ENCODE data around the gene CNTN1.

CNTN1 gene

DNA sequence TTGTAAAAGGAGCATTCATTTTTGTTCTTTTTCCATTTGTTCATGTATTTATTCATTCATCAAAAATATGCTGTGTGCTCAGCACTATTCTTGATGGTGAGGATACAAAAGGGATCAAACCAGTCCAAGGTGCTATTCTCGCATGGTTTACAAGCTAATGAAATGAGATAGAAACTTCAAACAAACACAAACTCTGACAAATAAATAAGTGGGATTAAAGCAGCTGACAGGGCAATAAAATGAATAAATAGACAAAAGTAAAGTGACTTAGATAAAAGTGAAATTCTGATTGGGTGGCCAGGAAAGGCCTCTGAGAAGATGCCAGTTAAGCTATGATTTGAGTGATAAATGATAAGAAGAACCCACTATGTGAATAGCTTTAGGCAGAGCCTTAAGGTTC lies 333.9 kb downstream of the CNTN1 start:
- no peak for ATAC-seq
- no peak overlapping the region for H3K27ac Mint-ChIP-seq
- no peaks in the 10 kb centered on the region for H3K36me3 Mint-ChIP-seq
- H3K4me1 Mint-ChIP-seq: no peaks in the 10 kb centered on the region
- no peaks in the 10 kb centered on the region for H3K27me3 Mint-ChIP-seq
- no peak overlapping the region for H3K4me3 Mint-ChIP-seq
- no peaks in the 10 kb centered on the region for H3K9me3 Mint-ChIP-seq

DNA sequence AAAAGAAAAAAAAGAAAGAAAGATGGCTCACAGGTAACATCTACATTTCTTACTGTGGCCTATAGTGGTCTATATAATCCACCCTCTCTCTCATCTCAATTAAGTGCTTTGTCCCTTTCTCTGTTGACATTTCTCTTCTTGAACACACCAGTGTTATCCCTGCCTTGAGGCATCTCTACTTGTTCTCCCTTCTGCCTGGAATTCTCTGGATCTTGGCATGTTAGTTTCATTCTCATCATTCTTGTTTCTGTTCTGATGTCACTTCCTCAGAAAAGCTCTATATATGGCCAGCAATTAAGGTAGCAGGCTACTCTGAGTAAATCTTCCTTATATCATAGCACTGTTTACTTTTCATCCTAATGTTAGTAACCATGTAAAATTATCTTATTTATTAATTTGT lies 340.1 kb downstream of the CNTN1 start:
- no peaks in the 10 kb centered on the region for H3K9me3 Mint-ChIP-seq

DNA sequence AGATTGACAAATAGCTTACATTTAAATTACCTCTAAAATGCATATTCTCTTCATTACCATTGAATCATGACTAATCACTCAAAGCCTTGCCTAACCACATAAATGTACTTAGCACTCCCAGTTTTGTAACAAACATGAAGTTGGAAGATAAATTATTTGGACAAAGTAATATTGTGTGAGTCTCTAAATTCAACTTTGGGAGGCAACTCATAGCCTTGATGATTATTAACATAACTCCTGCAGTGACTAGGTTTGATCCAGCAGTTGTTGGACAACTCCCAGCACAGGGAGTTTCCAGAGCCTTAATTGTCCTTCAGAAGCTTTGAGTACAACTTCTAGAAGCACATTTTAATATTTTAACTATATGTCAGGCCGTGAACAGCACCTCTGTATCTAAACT lies 342.4 kb downstream of the CNTN1 start:
- H3K27ac Mint-ChIP-seq: no peak overlapping the region
- ATAC-seq: no peak
- H3K36me3 Mint-ChIP-seq: no peaks in the 10 kb centered on the region
- H3K4me3 Mint-ChIP-seq: no peak overlapping the region
- no peaks in the 10 kb centered on the region for H3K4me1 Mint-ChIP-seq
- H3K9me3 Mint-ChIP-seq: no peaks in the 10 kb centered on the region
- no peaks in the 10 kb centered on the region for H3K27me3 Mint-ChIP-seq

More for the DNA sequence above, 340.1 kb downstream of the CNTN1 start:
- H3K36me3 Mint-ChIP-seq: no peaks in the 10 kb centered on the region
- H3K27me3 Mint-ChIP-seq: no peaks in the 10 kb centered on the region
- ATAC-seq: no peak
- no peaks in the 10 kb centered on the region for H3K4me1 Mint-ChIP-seq
- H3K4me3 Mint-ChIP-seq: no peak overlapping the region
- H3K27ac Mint-ChIP-seq: no peak overlapping the region

DNA sequence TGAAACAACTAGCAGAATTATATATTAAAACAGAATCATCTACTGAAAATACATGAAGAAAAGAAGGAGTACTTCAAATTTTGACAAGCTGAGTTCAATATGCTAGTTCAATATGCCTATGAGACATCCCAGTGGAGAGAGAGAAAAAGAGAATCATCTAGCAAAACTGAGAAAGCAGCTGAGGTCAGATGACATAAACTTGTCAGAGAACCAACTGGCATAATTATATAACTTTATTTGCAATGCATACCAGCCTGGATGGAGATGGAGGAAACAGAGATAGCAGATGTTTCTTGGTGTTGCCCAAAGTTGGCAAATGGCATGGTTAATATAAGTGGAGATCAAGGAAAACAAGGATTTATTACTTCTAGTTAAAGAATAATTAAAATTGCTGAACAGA lies 347.2 kb downstream of the CNTN1 start:
- no peak overlapping the region for H3K27ac Mint-ChIP-seq
- no peak overlapping the region for H3K4me3 Mint-ChIP-seq
- no peaks in the 10 kb centered on the region for H3K27me3 Mint-ChIP-seq
- no peaks in the 10 kb centered on the region for H3K4me1 Mint-ChIP-seq
- no peak for ATAC-seq
- no peaks in the 10 kb centered on the region for H3K9me3 Mint-ChIP-seq
- H3K36me3 Mint-ChIP-seq: no peaks in the 10 kb centered on the region

DNA sequence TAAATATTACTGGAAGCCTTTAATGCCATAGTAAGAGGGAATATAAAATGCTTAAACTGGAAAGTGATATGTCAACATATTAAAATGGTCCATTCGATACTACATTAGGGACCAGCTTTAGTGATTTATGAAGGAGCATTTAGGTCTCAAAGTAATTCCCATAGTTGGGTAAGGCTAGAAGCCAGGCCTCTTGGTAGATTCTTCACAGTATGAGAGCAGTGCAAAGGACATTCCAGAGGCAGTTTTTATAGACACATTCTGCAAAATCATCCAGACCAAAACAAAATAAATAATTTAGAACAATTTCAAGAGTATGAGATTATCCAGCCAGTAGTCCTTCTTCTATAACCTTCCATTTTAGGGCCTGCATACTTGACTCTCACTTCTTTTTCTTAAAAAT lies 353.3 kb downstream of the CNTN1 start:
- ATAC-seq: no peak
- Mint-ChIP-seq H3K27ac (no peak overlapping the region), H3K9me3 (no peaks in the 10 kb centered on the region), H3K36me3 (no peaks in the 10 kb centered on the region), H3K4me3 (no peak overlapping the region), H3K4me1 (no peaks in the 10 kb centered on the region), H3K27me3 (no peaks in the 10 kb centered on the region)

DNA sequence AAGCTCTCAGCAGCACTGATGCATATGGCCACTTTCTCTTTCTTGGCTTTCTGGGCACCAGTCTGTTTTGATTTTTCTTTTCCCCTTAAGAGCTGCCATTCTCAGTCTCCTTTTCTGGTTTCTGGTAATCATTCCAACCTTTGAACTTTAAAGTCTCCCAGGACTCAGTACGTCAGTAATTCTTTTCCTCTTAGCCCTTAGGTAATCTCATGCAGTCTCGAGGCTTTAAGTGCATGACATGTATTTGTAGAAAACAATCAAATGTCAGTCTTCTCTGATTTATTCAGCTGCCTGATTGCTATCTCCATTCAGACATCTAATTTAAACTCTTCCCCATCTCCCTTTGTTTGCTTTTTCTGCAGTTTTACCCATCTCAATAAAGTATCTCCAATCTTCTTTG lies 356.8 kb downstream of the CNTN1 start:
- ATAC-seq: no peak
- Mint-ChIP-seq H3K4me1 (no peaks in the 10 kb centered on the region), H3K27ac (no peak overlapping the region)

DNA sequence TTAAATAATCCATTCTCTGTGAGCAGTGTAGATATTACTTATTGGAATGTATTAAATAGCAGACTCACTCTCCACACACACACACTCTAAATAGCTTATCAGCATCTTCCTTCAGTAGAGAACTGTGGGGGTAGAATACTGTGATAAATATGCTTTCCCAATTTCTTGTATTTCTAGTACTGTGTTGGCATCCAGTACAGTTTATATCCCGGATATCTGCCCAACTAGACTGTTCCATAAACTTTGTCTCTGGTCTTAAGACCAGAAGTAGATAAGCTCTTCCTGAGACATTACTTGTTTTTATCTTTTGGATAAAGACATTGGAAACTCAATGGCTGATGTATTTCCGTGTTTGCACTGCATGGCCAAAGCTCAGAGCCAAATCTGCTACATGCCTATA lies 359.7 kb downstream of the CNTN1 start:
- H3K27me3 Mint-ChIP-seq: no peaks in the 10 kb centered on the region
- ATAC-seq: no peak
- H3K27ac Mint-ChIP-seq: no peak overlapping the region
- H3K4me1 Mint-ChIP-seq: no peaks in the 10 kb centered on the region
- H3K9me3 Mint-ChIP-seq: no peaks in the 10 kb centered on the region
- no peak overlapping the region for H3K4me3 Mint-ChIP-seq
- no peaks in the 10 kb centered on the region for H3K36me3 Mint-ChIP-seq

More for the DNA sequence above, 356.8 kb downstream of the CNTN1 start:
- no peak overlapping the region for H3K4me3 Mint-ChIP-seq
- no peaks in the 10 kb centered on the region for H3K9me3 Mint-ChIP-seq
- no peaks in the 10 kb centered on the region for H3K27me3 Mint-ChIP-seq
- no peaks in the 10 kb centered on the region for H3K36me3 Mint-ChIP-seq

DNA sequence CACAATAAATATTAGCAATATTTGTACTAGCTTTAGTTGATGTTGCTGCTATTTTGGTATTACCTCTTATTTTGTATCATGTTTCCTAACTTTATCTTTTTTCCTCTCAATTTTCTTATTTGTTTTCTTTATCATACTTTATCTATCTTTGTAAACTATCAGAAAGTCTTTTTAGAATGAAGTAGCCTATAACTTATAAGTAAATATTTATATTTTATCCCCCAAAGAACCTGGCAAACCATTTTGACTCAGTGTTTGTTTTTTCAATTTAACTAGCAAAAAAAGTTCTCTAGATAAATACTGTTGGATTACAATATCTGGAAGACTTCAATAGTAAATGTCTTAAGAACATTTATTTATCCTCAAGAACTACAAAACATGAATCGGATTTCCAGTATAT lies 360.2 kb downstream of the CNTN1 start:
- Mint-ChIP-seq H3K4me3 (no peak overlapping the region), H3K36me3 (no peaks in the 10 kb centered on the region), H3K9me3 (no peaks in the 10 kb centered on the region), H3K27ac (no peak overlapping the region), H3K4me1 (no peaks in the 10 kb centered on the region), H3K27me3 (peaks cover 4% of the 10 kb centered on the region)
- no peak for ATAC-seq

DNA sequence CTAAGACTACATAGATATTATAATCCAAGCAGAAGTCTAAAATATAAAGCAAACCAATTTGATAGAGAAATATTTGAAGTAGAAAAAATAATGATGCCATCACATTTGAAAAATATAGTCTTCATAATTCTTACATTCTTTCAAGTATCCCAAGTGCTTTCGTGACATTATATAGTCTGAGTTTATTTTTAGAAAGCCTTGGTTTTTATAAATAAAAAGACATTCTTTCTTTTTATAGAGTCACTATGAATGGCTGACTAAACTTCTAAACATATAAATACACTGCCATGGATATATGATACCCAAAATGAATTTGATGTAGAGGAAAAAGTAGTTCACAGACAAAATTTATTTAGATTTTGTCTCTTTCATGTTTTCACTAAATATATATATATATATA lies 360.8 kb downstream of the CNTN1 start:
- no peak overlapping the region for H3K27ac Mint-ChIP-seq
- no peak for ATAC-seq
- H3K4me1 Mint-ChIP-seq: no peaks in the 10 kb centered on the region
- H3K9me3 Mint-ChIP-seq: no peaks in the 10 kb centered on the region
- H3K27me3 Mint-ChIP-seq: peaks cover 9% of the 10 kb centered on the region
- H3K36me3 Mint-ChIP-seq: no peaks in the 10 kb centered on the region
- H3K4me3 Mint-ChIP-seq: no peak overlapping the region

DNA sequence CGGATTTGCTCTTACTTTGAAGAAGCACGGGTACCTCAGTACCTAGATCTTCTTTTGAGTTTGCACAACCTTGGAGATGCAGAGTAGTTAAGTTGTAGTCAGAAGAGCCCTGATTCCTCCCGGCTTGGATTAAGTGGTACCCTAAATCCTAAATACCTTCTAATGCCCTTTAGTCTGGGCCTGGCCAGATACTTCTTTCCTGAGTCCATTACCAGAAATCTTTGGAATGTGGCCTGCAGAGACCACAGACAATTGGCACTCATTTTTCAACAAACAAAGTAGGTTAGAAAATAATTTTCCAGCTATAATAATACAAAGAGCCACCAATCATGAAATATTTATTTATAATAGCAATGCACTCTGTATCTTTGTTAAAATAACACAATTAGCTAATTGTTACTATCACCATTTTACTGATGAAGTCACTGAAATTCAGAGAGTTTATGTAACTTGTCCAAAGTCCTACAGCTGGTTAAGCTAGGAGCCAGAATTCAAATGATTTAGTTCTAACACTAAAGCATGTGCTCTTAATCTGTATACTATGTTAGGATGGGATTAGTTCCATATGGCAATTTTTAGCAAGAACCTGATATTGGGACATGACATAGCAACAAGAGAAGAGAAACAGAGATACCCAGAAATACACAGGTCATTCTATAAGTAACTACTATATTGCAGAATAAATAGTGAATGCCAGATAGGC lies 363.8 kb downstream of the CNTN1 start:
- ATAC-seq: no peak
- Mint-ChIP-seq H3K4me1 (no peaks in the 10 kb centered on the region), H3K36me3 (no peaks in the 10 kb centered on the region), H3K27me3 (peaks cover 9% of the 10 kb centered on the region), H3K4me3 (no peak overlapping the region), H3K27ac (no peak overlapping the region), H3K9me3 (no peaks in the 10 kb centered on the region)

DNA sequence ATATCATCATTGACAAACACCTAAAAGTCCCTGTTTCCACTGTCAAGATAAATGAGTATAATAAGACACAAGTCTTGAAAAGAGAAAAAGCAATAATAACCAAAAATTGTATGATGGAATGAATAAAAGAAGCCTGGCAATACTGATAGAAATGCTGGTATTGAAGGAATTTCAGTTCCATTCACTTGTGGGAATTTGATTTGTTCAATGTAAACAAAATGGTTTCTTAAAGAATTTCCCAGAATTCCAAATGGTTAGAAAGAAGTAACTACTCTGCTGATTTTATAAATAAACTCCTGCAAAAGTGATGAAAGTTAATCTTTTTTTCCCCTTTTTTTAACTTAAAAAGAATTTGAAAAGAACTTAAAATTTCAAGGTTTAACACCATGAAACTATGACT lies 366.0 kb downstream of the CNTN1 start:
- Mint-ChIP-seq H3K27ac (no peak overlapping the region), H3K27me3 (peaks cover 9% of the 10 kb centered on the region), H3K4me1 (no peaks in the 10 kb centered on the region), H3K36me3 (no peaks in the 10 kb centered on the region), H3K4me3 (no peak overlapping the region), H3K9me3 (no peaks in the 10 kb centered on the region)
- ATAC-seq: no peak

DNA sequence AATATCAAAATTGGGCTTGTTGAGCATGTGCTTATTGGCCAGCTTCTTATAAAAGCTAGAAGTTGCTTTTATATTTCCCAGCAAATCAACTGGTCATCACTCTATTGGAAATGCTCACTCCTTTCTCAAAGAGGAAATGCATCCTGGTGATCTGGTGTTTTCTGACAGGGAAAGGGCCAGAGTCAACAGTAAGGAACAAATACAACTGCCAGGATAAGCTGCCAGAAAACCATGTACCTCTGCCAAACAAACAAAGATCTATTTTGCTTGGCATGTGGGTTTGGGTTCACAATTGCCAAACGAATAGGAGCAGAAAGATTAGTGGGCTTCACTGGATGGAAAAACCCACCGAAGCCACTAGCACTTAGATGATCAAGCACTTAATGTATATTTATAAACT lies 369.0 kb downstream of the CNTN1 start:
- H3K27me3 Mint-ChIP-seq: peaks cover 9% of the 10 kb centered on the region
- no peaks in the 10 kb centered on the region for H3K36me3 Mint-ChIP-seq
- H3K4me1 Mint-ChIP-seq: no peaks in the 10 kb centered on the region
- no peaks in the 10 kb centered on the region for H3K9me3 Mint-ChIP-seq
- H3K27ac Mint-ChIP-seq: no peak overlapping the region
- no peak for ATAC-seq
- no peak overlapping the region for H3K4me3 Mint-ChIP-seq

DNA sequence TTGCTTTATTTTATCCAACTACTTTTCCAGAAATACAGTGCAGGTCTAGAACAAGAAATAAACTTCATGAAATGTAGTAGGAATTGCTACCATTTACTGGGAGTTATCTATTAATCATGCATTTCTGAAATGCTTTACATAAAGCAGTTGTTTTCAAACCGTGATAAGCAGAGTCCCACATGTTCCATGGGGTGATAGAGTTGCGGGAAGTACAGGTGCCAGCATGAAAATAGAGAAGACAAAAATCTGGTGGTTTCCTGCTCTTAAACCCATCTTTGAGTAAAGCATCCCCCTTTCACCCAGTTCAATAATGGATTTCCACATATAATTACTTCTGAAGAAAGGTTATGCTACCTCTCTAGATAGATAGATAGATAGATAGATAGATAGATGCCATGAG lies 372.2 kb downstream of the CNTN1 start:
- Mint-ChIP-seq H3K36me3 (no peaks in the 10 kb centered on the region), H3K27ac (no peak overlapping the region), H3K9me3 (no peaks in the 10 kb centered on the region), H3K27me3 (no peaks in the 10 kb centered on the region), H3K4me3 (no peak overlapping the region), H3K4me1 (no peaks in the 10 kb centered on the region)
- no peak for ATAC-seq

DNA sequence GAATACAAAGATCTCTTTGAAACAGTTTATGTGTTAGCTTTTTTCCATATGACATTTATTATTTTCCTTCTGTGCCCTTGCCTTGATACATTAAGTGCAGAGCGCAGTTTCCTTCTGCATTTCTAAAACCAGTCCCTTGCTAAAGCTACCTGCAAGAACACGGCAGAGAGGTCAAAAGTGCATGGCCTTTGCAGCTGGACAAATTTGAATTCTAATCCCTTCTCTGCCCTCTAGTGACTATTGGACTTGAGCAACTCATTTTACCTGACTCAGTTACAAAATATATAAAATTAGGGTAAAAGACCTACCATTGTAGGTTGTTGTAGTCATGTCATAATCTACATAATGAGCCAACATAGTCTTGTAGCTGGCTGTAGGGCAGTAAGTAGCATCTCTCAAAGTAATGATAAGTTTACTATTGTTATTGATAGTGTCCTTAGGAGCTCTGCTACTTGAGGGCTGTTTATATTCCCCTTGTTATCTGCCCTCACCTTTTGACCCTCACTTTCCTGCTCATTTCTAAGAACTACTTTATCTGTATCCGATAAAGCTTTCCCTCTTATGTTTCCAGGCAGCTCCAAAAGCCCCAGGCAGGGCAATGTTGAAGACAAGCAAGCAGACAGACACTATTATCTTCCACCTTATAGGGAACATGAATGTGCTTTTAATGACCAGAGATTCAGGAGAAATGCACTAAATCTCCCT lies 375.9 kb downstream of the CNTN1 start:
- H3K9me3 Mint-ChIP-seq: no peaks in the 10 kb centered on the region
- H3K27ac Mint-ChIP-seq: no peak overlapping the region
- H3K4me1 Mint-ChIP-seq: no peaks in the 10 kb centered on the region
- H3K4me3 Mint-ChIP-seq: no peak overlapping the region
- no peaks in the 10 kb centered on the region for H3K27me3 Mint-ChIP-seq
- ATAC-seq: no peak
- no peaks in the 10 kb centered on the region for H3K36me3 Mint-ChIP-seq

DNA sequence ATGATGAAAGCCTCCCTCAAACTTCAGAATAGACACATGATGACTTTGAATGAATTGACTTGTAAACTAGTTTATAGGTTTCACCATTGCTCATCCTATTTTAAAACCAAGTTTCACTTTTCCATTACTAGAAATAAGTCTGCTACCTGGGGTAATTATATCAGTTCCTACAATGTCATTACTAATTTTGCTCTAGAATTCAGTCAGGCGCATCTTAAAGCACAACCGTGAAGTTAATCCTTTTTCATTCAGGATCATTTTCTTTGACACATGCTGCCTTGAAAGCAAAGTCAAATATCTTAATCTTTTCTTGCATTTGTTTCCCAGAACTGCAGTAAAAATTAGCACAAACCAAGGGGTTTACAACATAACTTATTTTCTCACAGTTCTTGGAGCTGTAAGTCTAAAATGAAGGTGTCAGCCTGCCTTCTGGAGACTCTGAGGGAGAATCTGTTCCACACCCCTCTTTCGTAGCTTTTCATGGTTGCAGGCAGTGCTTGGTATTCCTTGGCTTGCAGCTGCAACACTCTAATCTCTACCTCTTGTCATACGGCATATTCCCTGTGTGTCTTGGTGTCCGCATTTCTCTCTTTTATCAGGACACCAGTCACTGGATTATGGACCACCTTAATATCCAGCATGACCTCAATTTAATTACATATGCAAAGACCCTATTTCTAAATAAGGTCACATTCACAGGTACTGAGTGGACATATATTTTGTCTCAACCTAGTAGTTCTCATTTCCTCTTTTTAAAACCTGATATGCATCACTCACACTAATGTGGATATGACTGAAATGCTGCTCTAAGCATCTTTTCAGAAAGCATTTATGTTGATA lies 381.6 kb downstream of the CNTN1 start:
- no peak for ATAC-seq
- Mint-ChIP-seq H3K4me3 (no peak overlapping the region), H3K4me1 (no peaks in the 10 kb centered on the region), H3K36me3 (no peaks in the 10 kb centered on the region), H3K27me3 (no peaks in the 10 kb centered on the region), H3K27ac (no peak overlapping the region), H3K9me3 (peaks cover 3% of the 10 kb centered on the region)

DNA sequence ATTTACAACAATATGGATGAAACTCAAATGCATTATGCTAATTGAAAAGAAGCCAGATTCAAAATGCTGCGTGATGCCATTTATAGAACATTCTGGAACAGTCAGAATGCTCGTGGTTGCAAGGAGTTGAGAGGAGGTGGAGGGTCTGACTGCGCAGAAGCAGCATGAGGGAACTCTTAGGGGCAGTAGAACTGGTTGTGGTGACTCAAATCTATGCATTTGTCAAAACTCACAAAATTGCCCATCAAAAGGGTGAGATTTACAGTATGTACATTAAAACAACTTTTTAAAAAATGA lies 382.2 kb downstream of the CNTN1 start:
- no peaks in the 10 kb centered on the region for H3K36me3 Mint-ChIP-seq
- H3K4me1 Mint-ChIP-seq: no peaks in the 10 kb centered on the region
- no peak overlapping the region for H3K4me3 Mint-ChIP-seq
- H3K9me3 Mint-ChIP-seq: peaks cover 4% of the 10 kb centered on the region
- no peak for ATAC-seq
- H3K27ac Mint-ChIP-seq: no peak overlapping the region
- no peaks in the 10 kb centered on the region for H3K27me3 Mint-ChIP-seq

Measured in stimulated activated memory B cell treated with anti-CD40 and anti-IgM and Interleukin-4, amounts not matched to agents 10 μg/mL and 1 μg/mL and 100 μg/mL, for 72 hours (primary cell).